GM12864 (cell line): ENCODE data around the gene A2M.

Source experiments
- DNase-seq: peaks from one replicate; pipeline ENCODE4 v3.0.0-alpha.2; 2011; ENCODE audit warnings: low read depth
- H3K4me3 ChIP-seq: 2 replicates; pipeline ENCODE4 v1.5.1; 2011; ENCODE audit warnings: mild to moderate bottlenecking, low read depth, low read length, control low read depth
- CTCF ChIP-seq: IDR thresholded peaks from 2 replicates; pipeline ENCODE4 v1.5.1; 2011; ENCODE audit warnings: low read depth, mild to moderate bottlenecking, moderate library complexity, low read length, control low read depth, inconsistent platforms; ENCODE audit errors: missing control alignments

A2M gene

GRCh38 chr12:9090220-9090619, 25.5 kb downstream of the A2M start:
- H3K4me3 ChIP-seq, result no peak overlapping the region
- no peak for TF ChIP-seq CTCF
- DNase-seq, result no peak

- no peak for DNase-seq
- H3K4me3 ChIP-seq, result no peak overlapping the region
- TF ChIP-seq CTCF, result no peak
Observed at GRCh38 chr12:9087087-9087835, 28.5 kb downstream of the A2M start.

GRCh38 chr12:9086087-9086486, 29.6 kb downstream of the A2M start:
- no peak for DNase-seq
- no peak overlapping the region for H3K4me3 ChIP-seq
- no peak for TF ChIP-seq CTCF

- no peak overlapping the region for H3K4me3 ChIP-seq
- no peak for TF ChIP-seq CTCF
- DNase-seq, result no peak
Observed at GRCh38 chr12:9084417-9084816, 31.3 kb downstream of the A2M start.

GRCh38 chr12:9083793-9084192, 31.9 kb downstream of the A2M start:
- TF ChIP-seq CTCF, result no peak
- no peak for DNase-seq
- no peak overlapping the region for H3K4me3 ChIP-seq

- no peak for DNase-seq
- no peak for TF ChIP-seq CTCF
- no peak overlapping the region for H3K4me3 ChIP-seq
Observed at GRCh38 chr12:9081667-9082427, 33.9 kb downstream of the A2M start.
